SIG-M5 treated with dmso at 0.1 percent for 504 hours (cell line): ENCODE measurements around the gene TMEM132C.

Experiments
- DNase-seq: peaks from one replicate; lab custom pipeline; 2025; ENCODE audit not compliant: unreplicated experiment; lab: John Stamatoyannopoulos, UW

Gene TMEM132C

DNA sequence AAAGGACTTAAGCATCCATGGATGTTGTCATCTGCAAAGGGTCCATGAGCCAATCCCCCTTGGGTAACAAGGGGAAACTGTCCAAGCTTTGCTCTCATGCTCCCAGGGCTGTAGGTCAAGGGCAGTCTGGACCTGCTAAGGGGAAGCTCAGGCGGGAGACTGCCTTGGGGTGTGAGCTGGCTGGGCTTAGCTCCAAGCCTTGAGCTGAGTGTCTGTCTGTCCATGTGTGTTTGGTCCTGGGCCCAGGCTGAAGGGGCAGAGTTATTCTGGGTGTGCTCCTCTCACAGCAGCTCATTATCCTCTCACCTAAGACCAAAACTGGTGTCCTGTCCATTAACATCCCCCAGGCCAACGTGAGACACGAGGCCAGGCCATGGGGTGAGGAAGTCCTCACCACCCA is 282.0 kb downstream of the TMEM132C start:
- no peak for DNase-seq

GRCh38 chr12:128549601-128550218 is 282.7 kb downstream of the TMEM132C start:
- DNase-seq, result no peak

- no peak for DNase-seq
These were observed 284.3 kb downstream of the TMEM132C start for GRCh38 chr12:128551266-128551665.

GRCh38 chr12:128554546-128555304 is 287.8 kb downstream of the TMEM132C start:
- DNase-seq, result no peak

DNA sequence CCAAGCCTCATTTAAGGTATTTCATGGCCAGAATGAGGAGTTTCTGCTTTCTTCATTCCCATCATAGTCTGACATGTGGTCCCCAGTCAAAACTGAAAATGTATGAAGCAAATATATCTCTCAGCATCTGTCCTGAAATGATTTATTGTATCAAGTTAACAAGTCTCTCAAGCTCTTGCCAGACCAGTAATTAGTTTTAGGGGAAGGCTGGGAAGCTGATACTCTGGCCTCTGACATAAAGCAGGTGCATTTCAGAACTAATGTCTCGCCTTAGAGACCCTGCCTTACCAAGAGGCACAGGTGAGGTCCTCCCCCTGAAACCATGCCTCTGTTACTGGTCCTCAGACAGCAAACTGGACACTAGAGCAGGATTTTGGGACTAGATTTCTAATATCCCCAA is 290.3 kb downstream of the TMEM132C start:
- no peak for DNase-seq

- DNase-seq, result no peak
These were observed 298.0 kb downstream of the TMEM132C start for GRCh38 chr12:128564956-128565355.

DNA sequence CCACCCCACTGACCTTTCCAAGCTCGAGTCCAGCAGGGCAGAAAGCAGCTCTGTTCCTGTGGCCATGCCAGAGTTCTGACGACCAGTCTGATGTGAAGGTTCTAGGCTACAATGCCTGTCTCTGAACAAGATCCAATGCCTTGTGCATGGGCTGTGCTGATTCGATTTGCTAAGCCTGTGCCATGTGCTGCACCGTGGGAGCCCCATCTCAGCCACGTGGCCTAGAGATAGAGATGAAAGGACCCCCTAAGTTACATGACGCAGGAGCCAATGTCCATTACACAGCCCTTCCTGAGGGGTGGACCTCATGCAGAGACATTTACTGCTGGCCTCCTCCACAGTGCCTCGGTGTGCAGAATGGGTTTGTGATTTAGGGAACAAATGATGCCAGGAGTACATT is 300.8 kb downstream of the TMEM132C start:
- no peak for DNase-seq

DNA sequence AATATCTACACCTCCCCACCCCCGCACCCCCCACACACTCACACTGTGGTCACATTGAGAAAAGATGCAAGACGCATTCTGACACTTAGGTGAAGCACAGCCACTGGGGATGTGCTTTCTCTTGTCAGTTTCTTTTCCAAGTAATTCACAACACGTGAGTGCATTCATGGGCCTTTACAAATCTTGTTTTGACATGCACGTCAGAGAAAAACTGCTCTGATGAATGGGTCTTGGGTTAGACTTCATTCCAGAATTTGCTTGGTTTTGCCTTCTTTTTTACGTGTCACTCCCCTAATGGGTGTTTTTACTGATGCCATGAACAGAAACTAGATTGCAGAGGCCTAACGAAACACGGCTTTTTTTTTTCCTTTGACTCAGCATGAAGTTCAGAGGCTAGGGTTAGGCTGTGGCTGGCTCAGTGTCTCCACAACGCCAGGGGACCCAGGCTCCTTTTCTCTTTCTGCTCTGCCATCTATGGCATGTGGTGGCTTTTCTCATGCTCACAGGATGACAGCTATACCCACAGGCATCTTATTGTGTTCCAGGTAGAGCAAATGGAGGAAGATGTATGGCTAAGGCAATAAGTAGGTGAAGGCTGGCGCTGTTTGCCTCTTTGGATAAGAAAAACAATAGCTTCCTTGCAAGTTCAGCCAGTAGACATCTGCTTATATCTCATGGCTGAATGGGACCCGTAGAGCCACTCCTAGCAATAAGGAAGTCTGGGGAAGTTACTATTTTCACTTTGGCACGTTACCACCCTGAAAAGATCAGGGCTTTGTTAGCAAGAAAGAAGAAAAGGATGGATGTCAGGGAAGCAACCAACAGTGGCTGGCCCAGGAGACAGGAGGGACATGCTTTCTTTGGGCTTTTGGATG is 303.5 kb downstream of the TMEM132C start:
- DNase-seq, result no peak

- no peak for DNase-seq
These were observed 305.2 kb downstream of the TMEM132C start for GRCh38 chr12:128571906-128572810.

GRCh38 chr12:128573907-128574306 is 306.9 kb downstream of the TMEM132C start:
- DNase-seq, result no peak

DNA sequence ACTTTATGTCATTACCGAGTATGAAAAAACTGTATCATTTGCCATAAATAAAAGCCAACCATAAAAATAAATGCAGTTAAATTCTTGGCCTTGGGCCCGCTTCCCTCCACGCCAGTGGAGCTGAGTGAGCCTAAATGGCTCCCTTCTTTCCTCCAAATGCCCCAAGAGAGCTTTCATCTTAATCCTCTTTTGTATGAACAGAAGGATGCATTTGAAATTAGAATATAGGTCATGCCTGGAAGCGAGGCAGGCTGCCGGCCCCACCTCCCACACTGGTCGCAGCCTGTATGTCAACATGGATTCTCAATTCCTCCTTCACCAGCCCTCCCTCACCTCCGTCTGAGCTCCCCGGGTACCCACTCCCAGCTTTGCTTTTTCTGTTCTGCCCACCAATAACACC is 311.1 kb downstream of the TMEM132C start:
- no peak for DNase-seq

DNA sequence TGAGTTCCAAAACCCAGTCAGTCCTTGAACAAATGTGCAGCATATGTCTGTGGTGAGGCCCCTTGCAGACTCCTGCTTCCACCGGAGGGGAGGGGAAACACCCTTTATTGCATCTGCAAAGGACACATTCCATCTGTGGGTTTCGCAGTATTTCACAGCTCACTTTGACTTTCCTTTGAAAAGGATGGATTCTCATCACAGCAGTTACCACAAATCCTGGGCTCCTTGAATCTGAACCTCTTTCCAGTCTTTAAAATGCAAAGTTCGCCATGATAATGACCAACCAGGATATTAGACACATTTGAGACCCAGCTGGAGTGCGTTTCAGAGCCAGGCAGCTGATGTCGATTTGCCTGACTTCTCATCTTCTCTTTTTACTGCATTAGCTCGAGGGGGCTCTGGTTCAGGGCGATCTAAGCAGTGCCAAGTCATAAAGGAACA is 314.4 kb downstream of the TMEM132C start:
- DNase-seq, result no peak

- DNase-seq, result no peak
These were observed 316.5 kb downstream of the TMEM132C start for GRCh38 chr12:128583453-128583852.

DNA sequence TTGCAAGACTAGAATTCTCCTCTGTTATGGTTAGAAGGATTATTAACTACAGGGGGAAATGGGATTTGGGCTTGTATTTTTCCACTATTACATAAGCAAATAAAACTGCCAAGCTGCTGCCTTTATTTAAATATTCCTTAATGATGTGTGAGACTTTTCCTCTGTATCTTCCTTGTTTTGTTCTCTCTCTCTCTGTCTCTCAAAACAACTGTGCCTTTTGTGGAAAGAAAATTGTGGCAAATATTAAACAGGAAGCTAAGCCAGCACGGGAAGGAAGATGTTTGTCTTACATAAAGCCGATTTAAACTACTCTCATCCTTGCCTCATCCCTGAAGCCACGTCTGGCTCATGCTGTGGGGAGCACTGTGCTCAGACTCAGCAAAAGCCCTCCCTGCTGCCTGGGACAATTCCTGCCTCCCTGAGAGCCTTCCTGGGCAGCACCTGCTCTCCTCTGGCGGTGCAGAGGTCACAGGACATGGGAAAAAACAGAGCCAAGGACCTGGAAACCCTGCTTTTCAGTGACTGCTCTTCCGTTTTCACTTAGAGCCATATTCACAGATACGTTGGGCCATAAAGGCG is 319.6 kb downstream of the TMEM132C start:
- DNase-seq, result no peak

- no peak for DNase-seq
These were observed 320.9 kb downstream of the TMEM132C start for GRCh38 chr12:128587918-128588317.

- no peak for DNase-seq
These were observed 325.3 kb downstream of the TMEM132C start for GRCh38 chr12:128592220-128592744.

- no peak for DNase-seq
These were observed 327.6 kb downstream of the TMEM132C start for GRCh38 chr12:128594521-128594920.

- DNase-seq, result no peak
These were observed 328.6 kb downstream of the TMEM132C start for GRCh38 chr12:128595609-128596008.

DNA sequence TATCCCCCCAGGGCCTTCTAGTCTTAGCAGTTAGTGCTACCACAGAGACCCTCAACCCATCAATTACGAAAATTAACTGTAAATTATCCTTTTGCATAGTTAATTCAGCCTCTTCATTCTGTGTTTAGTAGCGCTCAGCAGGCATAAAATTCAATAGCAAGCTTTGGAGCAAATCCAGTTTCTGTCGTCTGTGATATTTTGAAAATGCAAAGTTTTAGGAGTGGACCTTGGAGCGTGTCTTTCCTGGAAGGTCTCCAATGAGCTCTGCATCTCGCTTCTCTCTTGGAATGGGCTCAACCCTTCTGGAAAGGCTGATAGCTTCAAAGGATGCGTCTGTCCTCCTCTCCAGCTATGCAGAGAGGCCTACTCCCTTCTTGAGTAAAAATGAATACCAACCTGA is 333.9 kb downstream of the TMEM132C start:
- no peak for DNase-seq

DNA sequence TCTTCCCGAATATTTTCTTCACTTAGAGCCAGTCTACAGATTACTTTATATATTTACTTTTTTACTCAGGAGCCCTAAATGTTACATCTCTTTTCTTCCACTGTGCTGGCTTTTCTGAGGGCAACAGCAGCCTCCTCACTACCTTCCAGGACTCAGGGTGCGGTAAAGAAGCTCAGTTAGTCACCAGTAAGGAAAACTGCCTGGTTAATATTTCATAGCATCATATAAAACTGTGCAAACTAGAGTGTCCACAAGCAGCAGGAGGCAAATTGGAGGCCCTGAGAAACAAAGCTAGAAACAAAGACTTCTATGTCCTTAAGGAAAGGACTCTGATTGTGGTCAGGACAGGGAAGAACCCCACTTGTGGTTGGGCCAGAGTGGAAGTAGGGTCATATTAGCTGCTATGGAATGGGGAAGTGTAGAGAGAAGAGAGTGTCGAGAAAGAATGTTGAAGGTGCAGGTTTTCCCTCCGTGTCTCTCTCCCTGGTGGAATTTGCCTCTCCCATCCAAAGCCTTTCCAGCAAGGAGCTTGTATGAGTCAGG is 336.7 kb downstream of the TMEM132C start:
- no peak for DNase-seq
